IPS DF 19.7 (cell line): ENCODE results near the gene EMB.
A peak's percentile ranks its signal among the peaks of the same experiment; 100 is the strongest.
"Not testable (repeated sequence)": the region's sequence is repeated elsewhere in the genome, so short reads cannot be mapped to it uniquely, and the experiment has no call there.

Experiments
- DNase-seq: peaks from one replicate; pipeline ENCODE4 v3.0.0-alpha.2; 2013; ENCODE audit warnings: low read depth, low spot score

Gene EMB

DNA sequence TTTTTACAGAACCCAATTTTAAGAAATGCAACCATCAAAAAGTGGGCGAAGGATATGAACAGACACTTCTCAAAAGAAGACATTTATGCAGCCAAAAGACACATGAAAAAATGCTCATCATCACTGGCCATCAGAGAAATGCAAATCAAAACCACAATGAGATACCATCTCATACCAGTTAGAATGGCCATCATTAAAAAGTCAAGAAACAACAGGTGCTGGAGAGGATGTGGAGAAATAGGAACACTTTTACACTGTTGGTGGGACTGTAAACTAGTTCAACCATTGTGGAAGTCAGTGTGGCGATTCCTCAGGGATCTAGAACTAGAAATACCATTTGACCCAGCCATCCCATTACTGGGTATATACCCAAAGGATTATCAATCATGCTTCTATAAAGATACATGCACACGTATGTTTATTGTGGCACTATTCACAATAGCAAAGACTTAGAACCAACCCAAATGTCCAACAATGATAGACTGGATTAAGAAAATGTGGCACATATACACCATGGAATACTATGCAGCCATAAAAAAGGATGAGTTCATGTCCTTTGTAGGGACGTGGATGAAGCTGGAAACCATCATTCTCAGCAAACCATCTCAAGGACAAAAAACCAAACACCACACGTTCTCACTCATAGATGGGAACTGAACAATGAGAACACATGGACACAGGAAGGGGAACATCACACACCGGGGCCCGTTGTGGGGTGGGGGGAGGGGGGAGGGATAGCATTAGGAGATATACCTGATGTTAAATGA, 19.7 kb downstream of the EMB start:
- DNase-seq = not testable (repeated sequence)

DNA sequence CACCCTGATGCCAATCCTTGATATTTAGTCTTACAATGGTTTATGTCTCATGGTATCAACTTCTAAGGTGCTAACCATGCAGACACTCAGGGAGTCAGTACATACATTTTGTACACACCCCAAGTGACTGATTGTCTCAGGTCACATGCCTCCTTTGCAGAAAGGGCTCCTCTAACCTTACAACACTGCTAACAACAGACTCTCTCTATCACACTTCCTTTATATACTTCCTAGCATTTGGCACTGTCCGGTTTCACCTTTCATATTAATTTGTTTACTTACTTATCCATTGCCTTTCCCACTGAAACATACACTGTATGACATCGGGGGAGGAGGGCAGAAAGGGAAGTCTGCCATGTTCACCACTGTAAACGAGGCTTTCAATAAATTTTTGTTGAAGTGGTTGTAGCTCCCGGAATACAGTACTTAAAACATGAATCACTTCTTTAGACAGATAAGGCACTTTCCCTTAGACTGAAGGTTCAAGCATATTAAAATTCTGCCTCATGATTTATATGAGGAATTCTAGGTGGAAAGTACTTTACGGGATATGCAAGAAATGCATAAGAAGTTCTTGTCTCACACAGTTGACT, 20.6 kb downstream of the EMB start:
- no peak for DNase-seq

DNA sequence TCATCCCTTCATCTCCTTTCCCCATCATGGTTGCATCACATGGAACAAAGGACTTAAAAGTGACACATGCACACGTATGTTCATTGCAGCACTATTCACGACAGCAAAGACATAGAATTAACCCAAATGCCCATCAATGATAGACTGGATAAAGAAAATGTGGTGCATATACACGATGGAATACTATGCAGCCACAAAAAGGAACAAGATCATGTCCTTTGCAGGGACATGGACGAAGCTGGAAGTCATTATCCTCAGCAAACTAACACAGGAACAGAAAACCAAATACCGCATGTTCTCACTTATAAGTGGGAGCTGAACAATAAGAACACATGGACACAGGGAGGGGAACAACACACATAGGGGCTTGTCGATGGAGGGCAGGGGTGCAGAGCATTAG, 21.4 kb downstream of the EMB start:
- DNase-seq = not testable (repeated sequence)

DNA sequence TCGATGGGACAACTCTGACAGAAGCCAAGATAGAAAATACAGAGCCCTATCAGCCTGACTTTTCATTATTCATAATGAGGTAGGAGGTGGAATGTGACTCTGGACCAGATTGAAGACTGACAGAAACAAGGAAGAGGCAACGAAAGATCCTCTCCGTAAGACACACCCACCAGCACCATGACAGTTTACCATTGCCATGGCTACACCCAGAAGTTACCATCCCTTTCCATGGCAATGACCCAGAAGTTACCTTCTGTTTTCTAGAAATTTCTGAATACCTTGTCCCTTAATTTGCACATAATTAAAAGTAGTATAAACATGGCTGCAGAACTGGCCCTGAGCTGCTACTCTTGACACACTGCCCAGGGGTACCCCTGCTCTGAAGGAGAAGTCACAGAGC, 24.5 kb downstream of the EMB start:
- not testable (repeated sequence) for DNase-seq

DNA sequence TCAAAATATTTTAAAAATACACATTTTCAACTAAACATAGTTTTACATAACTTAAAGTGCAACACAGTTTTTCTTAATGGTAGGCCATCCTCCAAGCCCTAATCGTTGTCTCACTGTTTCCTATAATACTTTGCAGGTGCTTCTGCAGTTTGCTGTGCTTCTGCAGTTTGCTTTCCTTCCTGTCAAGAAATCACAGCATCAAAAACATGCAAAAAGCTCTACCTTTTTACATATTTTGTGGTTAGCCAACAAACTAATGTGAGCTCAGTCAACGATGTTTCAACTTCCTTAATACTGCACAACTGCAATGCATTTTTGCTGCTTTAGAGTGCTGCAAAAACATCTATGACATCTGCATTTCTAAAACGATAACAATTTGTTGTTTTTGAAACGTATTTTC, 25.2 kb downstream of the EMB start:
- DNase-seq = no peak

DNA sequence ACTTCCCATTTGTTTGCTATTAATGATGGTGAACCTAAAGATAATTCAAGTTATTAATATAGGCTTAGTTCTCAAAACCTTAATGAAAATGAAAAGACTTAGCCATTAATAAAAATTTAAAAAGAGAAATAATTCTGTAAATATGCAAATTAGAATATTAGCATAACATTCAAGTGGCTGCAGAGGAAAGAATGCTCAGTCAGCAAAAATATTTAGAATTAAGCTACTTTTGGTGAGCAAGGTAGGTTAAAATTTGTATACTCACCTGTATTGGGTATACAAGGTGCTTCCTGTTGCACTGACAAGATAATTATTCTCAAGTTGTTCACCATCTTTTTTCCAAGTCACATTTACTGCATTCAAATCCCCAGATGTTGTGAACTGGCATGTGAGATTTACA, 30.2 kb downstream of the EMB start:
- not testable (repeated sequence) for DNase-seq

DNA sequence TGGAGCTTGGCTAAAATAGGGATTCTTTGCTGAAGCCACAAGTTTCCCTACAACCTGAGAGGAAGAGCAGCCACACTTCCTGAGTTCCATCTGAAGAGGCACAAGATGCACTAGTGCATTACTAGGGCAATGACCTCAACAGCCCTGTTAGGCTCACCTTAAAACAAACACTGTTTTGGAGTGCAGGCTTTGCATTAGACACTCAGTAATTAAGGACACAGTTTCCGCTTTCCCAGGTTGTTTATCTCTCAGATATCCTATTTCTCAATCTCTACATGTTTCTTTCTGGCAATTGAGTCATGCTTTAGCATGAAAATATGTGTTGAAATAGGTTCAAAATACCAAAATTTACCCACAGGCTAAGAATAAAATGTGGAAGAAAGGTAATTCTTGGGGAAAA, 34.2 kb downstream of the EMB start:
- no peak for DNase-seq

DNA sequence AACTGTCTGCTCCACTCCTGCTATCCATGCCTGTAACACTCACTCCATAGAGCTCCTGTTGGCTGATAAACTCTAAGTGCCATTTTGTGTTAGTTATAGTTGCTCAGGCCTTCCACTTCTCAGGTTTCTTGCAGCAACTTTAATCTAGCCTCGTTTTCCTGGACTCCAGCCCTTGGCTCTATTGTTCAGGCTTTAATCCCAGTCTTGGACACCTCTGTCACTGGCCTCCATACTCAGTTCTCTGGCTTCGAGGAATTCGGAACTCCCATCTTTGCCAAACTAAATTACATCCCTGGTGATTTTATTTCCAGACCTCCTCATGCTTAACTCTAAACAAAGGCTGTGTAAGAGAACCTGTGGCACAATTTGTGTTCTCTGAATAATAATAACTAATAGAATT, 39.8 kb downstream of the EMB start:
- no peak for DNase-seq

DNA sequence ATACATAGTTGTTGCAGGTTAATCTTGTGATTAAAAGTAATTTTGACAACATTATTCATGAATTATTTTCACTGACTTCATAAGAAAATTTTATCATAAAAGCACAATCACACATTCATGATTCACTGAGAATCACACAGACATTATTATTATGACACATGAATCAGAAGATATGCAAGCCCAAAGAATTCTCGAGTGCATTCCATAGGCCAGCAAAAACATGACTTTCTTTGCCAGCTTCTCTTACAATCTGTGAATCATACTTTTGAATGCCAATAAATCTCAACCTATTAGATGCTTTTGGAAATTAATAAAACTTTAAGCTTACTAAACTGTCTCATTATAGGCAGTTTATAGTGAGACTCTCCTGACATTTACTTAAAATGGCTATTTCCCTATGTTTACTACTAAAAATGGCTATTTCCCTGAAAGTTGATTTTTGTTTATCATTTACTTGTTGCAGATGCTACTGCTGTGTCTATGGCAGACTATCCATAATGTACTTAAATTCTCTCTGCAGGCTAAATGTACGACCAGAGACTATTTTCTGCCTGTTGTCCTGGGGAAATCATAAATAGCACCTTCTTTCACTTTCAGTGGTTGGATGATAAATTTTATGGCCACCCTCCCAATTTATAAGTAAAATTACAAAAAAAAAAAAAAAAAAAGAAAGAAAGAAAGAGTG, 47.0 kb downstream of the EMB start:
- not testable (repeated sequence) for DNase-seq

DNA sequence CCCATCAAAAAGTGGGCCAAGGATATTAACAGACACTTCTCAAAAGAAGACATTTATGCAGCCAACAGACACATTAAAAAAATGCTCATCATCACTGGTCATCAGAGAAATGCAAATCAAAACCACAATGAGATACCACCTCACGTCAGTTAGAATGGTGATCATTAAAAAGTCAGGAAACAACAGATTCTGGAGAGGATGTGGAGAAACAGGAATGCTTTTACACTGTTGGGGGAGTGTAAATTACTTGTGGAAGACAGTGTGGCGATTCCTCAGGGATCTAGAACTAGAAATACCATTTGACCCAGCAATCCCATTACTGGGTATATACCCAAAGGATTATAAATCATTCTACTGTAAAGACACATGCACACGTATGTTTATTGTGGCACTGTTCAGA, 48.8 kb downstream of the EMB start:
- not testable (repeated sequence) for DNase-seq

DNA sequence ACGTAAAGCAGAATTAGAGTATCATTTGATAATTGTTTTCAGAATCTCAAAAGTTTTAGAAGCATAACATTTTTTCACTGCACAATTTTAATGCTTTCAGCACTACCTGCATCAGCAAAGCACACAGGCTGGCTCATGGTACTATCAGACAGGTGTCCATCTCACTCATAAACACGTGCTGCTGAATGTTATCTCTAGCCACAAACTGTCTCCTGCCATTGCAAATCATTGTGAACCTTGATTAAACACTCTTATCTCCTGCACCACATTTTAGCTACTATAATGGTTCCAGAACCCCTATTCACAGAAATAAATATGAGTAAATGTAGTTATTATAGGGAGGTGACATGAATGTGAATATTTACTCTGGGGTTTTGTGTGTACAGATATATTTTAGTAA, 56.7 kb downstream of the EMB start:
- not testable (repeated sequence) for DNase-seq

DNA sequence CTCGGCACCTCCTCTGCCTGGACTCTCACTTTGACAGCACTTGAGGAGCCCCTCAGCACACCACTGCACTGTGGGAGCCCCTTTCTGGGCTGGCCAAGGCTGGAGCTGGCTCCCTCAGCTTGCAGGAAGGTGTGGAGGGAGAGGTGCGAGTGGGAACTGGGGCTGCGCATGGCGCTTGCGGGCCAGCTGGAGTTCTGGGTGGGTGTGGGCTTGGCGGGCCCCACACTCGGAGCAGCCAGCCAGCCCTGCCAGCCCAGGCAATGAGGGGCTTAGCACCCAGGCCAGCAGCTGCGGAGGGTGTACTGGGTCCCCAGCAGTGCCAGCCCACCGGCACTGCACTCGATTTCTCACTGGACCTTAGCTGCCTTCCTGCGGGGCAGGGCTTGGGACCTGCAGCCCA, 64.4 kb downstream of the EMB start:
- DNase-seq = not testable (repeated sequence)

DNA sequence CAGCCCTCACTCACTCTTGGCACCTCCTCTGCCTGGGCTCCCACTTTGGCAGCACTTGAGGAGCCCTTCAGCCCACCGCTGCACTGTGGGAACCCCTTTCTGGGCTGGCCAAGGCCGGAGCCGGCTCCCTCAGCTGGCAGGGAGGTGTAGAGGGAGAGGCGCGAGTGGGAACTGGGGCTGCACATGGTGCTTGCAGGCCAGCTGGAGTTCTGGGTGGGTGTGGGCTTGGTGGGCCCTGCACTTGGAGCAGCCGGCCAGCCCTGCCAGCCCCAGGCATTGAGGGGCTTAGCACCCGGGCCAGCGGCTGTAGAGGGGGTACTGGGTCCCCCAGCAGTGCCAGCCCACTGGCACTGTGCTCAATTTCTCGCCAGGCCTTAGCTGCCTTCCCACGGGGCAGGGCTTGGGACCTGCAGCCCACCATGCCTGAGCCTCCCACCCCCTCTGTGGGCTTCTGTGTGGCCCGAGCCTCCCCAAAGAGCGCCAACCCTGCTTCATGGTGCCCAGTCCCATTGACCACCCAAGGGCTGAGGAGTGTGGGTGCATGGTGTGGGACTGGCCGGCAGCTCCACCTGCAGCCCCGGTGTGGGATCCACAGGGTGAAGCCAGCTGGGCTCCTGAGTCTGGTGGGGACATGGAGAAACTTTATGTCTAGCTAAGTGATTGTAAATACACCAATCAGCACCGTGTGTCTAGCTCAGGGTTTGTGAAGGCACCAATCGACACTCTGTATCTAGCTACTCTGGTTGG, 71.6 kb downstream of the EMB start:
- not testable (repeated sequence) for DNase-seq

DNA sequence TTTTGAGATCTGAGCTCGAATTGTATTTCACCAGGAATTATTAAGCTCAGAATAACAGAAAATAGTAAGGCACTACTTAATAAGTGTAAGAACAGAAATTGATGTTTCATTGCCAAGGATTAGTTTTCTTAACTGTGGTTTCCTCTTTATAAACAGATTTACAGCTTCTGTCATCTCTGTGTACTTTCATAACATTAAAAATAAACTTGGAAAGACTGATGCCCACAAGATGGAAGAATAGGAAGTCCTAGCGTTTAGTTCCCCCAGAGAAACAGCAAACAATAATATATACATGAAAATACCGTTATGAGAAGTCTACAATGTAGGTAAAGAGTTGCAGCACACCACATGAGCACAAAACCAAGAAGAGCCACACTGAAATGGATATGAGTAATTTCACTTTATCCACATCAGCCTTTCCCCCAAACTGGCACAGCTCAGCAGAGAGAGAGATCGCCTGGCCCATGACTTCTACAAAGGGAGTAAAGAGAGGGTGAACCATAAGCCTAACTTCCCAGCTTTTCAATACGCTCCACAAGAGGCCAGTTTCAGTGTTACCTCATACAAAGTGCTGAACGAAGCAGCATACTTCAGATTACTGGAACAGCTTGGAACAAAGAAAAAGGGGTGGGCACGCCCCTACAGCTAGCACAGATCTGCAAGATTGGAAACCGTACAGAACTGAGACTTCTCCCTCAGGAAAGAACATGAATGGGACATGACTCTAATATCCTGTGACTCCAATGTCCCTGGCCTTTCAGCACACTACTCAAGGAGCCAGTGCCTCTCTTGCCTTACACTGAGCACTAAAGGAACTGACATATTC, 75.4 kb downstream of the EMB start:
- DNase-seq = no peak

DNA sequence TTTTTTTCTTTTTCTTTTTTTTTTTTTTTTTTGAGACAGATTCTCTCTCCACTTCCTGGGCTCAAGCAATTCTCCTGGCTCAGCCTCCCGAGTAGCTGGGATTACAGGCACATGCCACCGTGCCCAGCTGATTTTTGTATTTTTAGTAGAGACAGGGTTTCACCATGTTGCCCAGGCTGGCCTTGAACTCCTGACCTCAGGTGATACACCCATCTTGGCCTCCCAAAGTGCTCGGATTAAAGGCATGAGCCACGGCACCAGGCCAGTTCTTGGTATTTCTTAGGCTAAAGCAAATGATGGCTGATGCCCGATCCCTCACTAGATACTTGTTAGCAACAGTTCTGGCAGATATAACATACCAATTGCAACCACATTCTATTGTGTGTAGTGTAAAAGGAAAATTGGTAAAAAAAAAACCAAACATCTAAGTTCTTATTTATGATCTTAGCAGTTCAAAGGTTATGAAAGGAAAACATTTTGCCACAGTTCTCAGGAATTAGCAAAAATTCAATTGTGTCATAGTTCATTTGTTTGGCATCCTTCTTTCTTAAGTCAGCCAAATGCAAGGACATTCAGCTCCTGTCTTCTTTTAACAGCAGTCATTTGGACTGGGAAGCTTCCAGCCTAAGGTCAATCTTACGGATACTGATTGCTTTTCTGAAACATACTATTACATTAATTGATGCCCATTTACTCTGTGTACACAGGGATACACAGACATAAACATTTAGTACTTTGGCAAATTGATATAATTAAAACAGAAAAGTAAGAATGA, 76.4 kb downstream of the EMB start:
- DNase-seq = not testable (repeated sequence)

DNA sequence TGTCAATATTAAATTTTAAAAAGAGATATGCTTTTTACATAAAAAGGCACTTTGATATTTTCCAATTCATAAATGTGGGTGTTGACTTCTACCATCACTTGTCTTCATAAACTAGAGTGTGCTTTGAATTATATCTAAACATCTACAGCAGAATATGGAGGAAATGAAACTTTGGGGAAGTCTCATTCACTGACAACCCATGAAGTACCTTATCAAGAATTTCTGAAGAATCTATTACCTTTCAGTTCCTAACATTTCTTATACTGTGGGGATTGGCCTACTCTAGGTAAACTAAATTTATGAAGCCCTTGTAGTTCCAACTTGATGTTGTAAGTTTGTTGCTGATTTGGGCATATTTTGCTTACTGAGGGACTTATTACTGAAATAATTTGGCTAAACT, 81.9 kb downstream of the EMB start:
- DNase-seq = no peak

DNA sequence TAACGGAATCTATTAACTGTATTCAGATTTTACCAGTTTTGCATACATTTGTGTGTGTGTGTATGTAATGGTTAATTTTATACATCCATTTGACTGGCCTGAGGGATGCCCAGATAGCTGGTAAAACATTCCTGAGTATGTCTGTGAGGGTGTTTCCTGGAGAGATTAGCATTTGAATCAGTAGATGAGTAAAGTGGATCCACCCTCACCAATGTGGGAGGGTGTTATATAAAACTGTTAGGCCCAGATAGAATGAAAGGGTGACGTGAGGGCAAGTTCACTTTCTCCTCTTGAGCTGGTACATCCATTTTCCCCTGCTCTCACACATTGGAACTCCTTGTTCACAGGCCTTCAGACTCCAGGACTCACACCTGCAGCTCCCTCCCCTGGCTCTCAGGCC, 88.7 kb downstream of the EMB start:
- DNase-seq = peak; percentile 25
